AG09319 (cell line): Measurements from ENCODE around the gene CLDN25.
"Not testable (repeated sequence)": the region's sequence is repeated elsewhere in the genome, so short reads cannot be mapped to it uniquely, and the experiment has no call there.

ENCODE experiments used
- DNase-seq: peaks from one replicate; pipeline ENCODE4 v3.0.0-alpha.2; 2010; ENCODE audit warnings: low read depth; ENCODE audit errors: extremely low read depth
- TF ChIP-seq, protein P1 (sequence below): IDR thresholded peaks from 2 replicates; pipeline ENCODE4 v1.5.1; 2011; ENCODE audit warnings: low read depth, mild to moderate bottlenecking, inconsistent platforms, low read length, moderate library complexity

CLDN25 gene

DNA sequence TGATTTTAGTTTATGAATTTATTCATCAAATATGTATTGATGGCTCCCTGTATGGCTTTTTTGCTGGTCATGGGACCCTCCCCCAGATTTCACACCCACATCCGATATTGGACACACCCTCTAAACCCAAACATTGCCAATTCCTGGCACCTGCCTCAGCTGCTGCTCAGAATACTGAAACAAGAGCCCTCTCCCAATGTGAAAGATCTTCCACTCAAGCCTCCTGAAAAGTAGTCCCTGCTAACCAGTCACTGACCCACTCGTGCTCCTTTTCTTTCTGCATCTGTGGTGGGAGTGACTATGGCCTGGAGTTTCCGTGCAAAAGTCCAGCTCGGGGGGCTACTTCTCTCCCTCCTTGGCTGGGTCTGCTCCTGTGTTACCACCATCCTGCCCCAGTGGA, at the start of gene CLDN25:
TSS of gene CLDN25 (plus strand) at position 301 of the 400 bp plus-strand sequence. CDS start at position 301, 0 bp downstream.
- DNase-seq, result no peak
- TF ChIP-seq, protein P1, sequence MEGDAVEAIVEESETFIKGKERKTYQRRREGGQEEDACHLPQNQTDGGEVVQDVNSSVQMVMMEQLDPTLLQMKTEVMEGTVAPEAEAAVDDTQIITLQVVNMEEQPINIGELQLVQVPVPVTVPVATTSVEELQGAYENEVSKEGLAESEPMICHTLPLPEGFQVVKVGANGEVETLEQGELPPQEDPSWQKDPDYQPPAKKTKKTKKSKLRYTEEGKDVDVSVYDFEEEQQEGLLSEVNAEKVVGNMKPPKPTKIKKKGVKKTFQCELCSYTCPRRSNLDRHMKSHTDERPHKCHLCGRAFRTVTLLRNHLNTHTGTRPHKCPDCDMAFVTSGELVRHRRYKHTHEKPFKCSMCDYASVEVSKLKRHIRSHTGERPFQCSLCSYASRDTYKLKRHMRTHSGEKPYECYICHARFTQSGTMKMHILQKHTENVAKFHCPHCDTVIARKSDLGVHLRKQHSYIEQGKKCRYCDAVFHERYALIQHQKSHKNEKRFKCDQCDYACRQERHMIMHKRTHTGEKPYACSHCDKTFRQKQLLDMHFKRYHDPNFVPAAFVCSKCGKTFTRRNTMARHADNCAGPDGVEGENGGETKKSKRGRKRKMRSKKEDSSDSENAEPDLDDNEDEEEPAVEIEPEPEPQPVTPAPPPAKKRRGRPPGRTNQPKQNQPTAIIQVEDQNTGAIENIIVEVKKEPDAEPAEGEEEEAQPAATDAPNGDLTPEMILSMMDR, result no peak

DNA sequence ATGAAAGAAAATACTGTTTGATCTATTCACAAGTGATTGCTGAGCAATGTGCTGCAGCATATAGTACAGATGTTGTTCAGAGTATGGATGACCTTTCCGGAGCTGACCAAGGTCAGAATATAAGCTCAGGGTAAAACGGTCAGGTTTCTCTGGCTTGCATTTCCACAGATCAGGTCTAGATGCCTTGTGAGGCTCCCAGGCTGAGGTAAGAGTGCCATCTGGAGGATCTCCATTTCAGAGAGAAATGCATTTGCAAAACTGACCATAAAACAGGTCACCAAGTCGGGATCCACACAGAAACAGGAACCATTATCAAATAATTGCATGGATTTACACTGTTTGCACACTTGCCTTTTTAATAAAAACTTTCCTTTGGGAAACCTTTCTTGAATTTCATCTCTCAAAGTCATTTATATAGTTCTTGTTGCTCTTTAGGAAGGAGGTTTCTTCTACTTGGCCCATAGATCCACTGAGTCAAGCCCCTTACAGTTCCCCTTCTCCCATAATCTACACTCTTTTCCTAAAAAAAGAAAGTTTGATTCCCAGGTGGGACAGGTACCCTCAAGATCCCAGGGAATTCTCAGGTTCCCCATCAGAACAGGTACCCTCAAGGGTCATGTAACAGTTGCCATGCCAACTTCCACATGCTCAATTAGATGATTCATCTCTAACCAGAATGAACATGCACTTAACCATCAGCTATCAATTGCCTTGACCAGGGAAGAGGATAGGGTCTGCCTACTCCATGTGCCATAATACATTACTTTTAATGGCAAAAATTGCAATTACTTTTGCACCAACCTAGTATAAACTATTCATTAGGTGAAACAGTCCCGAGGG, 48.5 kb upstream of the CLDN25 start:
- TF ChIP-seq, protein P1, result peak; percentile 64
- peak; percentile 4 for DNase-seq

DNA sequence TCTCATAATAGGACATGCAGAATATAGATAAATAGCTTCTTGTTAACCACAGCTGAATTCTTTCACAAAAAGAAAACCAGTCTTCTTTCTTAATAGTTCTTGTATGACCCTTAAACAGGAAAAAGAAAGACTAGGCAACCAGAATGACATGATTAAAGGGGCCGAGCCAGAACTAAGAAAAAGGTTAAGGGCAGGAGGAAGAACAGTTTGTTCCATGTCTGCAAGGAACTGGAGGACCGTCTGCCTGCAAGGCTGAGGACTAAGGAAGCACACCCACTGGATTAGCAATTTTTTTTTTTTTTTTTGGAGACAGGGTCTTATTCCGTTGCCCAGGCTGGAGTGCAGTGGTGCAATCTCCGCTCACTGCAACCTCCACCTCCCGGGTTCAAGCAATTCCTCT, 47.5 kb upstream of the CLDN25 start:
- TF ChIP-seq, protein P1, result no peak
- DNase-seq, result no peak

DNA sequence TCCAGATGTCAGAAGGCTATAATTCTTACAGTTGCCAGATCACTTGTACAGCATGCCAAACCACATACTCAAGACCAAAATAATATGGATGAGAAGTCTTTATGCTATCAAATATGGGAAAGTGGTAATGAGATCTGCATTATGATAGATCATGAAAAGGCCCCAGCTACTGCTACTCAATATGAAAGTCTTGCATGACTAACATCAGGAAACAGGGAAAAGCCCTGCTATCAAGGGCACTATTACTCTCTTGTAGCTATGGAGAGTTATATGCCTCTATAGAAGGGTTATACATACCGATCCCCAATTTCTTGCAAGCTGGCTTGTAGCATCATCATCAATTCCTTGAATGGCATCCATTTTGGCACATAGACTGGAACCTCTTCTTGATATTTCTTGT, 43.3 kb upstream of the CLDN25 start:
- DNase-seq, result no peak
- TF ChIP-seq, protein P1, result no peak

DNA sequence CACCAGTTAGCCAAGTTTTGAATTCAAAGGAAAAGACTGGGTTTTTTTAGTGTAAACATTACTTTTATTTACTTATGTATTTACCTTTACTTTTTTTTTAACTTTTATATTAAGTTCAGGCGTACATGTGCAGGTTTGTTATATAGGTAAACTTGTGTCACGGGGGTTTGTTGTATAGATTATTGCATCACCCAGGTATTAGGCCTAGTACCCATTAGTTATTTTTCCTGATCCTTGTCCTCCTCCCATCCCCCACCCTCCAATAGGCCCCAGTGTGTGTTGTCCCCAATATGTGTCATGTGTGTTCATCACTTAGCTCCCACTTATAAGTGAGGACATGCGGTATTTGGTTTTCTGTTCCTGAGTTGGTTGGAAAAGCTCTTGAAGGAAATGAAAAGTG, 26.7 kb upstream of the CLDN25 start:
- TF ChIP-seq, protein P1, result no peak
- no peak for DNase-seq

DNA sequence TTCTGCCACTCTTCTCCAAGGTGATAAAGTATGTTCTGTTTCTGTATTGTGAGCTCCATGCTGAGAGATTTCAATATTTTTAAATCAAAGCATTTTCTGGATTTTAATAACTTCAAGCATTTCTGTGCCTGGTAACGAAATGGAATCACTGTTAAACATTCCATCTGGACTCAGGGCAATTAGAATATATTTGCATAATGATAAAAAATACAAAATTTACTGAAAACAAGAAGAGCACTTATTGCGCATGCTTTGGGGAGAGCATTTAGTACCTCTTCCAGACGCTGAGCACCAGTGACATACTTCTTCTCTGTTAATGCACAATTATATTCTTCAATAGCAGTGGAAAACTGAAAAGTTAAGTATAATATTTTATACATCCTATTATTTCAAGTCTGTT, 19.4 kb upstream of the CLDN25 start:
- TF ChIP-seq, protein P1, result no peak
- DNase-seq, result no peak

DNA sequence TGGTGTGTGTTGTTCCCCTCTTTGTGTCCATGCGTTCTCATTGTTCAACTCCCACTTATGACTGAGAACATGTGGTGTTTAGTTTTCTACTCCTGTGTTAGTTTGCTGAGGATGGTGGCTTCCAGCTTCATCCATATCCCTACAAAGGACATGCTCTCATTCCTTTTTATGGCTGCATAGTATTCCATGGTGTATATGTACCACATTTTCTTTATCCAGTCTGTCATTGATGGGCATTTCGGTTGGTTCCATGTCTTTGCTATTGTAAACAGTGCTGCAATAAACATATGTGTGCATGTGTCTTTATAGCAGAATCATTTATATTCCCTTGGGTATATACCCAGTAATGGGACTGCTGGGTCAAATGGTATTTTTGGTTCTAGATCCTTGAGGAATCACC, 16.6 kb upstream of the CLDN25 start:
- DNase-seq, result not testable (repeated sequence)
